ENCODE data around the gene CDK6.

The CDK6 gene

DNA sequence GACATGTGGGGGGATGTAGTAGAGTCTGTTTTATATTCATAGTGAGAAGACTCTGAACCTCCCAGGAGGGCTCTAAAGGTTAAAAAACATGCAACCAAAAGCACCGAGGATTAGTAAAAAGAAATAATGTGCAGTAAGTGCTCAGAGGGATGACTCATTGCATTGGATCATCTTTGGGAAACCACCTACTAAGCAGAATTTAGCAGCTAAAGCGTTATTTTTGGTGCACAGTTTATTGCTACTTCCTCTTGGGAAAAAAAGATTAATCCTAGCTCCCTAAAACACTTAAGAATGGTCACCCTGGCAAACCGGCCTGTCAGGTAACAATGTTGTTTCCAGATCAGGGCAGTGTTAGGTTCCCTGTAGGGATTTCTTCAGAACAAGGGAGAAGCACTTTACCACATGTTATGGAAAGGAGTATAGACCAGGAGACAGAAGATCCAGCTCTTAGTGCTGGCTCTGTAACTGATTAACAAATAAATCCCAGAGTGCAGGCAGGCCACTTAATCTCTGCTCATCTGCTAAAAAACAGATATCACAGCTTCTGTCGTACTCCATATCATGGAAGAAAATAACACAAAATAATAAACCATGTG, 201.4 kb downstream of the CDK6 start:
- no peak for DNase-seq

DNA sequence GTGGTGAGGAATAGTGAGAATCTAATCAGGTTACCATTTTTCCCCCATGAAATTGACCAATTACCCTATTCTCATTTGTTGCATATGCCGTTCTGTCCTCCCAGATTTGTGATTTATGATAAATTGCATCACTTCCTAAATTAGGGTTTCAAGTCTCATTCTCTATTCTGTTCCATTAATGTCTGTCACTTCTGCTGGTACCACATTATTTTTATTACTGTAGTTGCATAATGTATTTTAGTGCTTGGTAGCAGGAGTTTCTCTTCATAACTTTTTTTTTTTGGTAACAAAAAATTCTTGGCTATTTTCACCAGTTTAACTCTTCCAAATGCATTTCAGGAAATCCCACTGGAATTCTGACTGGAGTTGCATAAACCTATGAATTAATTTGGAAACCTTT, 202.2 kb downstream of the CDK6 start:
- DNase-seq = no peak

DNA sequence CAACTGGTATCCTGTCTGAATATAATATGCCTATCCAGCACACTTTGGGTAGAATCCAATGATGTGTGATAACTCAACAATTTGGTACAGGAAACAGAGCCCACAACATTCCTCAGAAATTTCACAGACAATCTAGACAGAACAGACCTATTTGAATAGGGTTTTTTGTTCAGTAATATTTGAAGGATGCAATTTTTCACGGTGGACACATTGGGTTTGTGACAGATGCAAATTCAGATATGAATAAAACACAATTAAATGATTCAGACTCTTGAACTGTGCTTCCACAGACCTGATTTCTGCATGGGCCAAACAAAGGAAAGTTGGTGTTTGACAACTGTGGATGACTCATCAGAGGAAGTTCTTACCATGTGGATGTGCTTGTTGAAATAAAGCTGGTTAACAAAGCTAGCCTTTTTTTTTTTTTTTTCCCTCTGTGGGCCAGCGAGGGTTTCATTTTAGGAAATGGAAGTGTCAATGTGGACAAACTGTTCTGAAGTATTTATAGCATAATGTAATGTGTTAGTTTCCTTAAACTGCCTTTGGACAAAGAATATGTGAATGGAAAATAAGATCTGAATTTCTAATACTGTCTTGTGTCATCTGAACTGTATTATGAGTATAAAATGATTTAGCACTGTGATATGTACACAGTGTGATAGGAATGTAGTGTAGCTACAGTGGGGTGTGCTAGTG, 203.0 kb downstream of the CDK6 start:
- no peak for DNase-seq

DNA sequence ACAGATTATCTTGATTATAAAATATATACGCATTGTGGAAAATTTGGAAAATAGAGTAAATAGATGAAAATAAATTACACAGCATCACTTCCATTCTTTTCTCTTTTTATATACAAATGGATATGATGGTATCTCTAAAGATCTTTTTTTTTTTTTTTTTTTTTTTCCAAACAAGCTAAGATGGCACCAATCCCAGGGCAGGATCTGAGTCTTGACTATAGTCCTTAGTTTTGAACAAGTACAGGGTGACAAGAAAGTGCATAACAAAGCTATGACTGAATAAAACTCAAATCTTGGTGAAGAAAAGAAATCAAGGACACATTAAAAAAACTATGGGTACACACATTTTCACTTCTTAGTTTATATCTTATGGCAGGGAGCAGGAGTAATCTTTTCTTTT, 203.6 kb downstream of the CDK6 start:
- no peak for DNase-seq

DNA sequence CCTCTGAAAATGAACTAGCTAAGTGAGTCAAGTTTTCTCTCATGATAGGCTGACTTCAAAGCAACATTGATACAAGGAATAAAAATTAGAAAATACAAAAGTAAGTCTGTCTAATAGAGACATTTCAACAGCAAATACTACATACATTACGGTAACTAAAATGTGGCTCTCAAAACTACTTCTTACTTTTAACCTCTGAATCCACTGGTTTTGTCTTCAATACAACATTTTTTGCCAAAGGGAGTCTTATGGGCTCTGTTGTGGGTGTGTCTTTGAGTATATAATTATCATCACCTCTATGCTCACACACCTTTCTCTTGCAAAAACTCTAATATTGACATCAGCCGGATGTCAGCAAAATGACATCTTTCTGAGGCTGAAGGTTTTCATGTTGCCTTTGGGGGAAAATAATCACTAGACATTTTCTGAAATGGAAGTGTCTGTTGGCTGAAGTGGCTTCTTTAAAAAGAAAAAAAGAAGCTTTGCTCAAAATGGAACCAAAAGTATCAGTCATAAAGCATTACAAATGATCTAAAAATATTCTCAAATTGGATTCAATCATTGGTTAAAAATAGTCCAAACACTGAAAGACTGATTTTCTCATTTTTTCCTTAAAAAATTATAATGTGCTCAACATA, 204.4 kb downstream of the CDK6 start:
- no peak for DNase-seq

DNA sequence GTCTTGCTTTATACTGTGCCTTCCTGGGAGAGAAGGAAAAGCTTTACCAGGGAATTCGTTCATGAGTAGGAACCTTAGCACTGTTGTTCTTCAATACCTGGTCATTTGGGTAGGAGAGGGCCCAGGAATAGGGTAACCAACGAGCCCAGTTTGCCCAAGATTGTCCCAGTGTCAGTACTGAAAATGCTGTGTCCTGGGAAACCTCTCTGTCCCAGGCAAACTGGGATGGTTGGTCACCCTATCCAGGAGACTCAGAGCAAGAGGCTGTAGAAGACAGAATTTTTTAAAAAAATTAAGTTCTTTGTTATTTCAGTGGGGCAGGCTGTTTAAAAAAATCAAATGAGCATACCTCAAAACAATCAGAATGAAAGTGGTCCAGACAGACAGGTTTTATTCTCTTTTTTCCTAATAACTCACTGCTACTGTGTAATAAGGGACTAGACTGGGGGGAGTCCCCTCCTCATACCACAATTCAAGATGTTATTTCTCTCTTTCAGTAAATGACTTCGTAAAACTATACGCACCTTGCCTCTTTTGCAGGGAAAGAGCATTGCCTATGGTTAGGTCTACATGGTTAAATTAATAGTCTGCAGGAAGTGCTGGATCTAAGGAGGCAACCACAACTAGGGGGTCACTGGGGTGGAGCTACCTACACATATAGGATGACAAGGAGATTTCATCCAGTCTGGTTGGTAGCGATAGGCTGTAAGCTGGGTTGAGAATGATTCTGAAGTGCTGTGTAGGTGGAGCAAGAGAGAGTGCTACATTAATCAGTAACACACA, 205.1 kb downstream of the CDK6 start:
- no peak for DNase-seq

DNA sequence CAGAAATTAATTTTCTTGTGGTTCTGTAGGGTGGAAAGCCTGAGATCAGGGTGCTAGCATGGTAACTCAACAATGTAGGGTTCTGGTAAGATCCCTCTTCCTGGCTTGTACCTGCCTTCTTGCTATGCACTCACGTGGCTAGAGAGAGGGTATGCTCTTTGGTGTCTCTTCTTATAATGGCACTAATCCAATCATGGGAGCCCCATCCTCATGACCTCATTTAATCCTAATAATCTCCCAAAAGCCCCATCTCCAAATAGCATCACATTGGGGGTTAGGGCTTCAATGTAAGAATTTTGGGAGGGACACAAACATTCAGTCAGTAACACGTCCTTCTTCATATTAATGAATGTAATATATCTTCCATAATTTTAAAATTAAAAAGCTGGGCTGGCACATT, 206.6 kb downstream of the CDK6 start:
- no peak for DNase-seq

DNA sequence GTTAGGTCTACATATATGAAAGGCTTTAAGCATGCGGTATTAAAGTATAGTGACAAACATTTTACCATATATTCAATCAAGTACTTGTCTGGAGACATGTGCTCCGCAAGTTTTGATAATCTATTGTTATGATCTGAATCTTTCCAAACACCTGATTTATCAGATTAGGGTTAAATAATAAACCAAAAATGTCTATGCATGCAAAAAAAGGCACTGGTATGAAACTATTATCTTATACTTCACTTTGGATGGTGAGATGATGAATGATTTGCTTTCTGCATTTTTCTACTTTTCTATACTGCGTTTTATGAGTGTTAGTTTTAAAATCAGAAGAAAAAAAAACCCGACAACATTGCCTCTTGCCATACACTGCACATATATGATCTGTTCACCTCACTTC, 208.4 kb downstream of the CDK6 start:
- no peak for DNase-seq

DNA sequence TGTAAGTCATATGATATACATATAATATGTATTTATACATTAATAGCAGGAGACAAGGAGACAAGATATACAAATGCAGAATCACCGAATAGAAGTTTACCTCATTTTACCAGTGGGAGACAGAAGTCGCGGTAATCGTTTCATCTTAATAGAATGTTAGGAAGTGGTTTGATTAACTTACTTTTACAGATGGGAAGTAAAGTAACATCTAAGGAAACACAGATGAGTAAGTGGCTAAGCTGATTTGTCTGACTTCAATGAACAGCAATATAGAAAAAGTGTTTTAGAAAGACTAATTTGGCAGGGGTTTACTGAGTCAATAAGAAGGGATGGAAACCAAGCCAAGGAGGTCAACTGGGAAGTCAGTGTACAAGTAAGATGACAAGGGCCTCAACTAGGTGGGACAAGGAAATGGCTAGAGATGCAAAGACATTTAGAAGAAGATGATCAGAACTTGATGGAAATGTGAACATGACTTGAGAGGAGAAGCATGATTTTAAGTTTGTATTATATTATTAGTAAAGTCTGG, 210.0 kb downstream of the CDK6 start:
- no peak for DNase-seq

DNA sequence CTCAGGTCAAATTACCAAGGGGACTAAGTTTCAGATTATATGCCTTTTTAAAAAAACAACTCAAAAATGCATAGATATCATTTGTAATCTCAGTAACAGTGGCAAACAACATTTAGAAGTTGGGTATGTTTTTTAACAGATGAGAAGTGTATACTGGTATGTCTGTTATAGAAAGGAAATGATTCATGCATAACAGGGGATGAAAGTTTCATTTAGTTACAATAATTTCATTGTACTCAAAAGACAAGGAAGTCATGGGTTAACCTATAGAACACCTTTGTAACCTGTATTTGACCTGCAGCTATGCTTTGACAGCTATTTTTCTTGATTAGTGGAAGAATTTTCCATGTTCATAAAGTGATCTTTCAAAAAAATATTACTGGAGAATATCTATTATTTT, 210.8 kb downstream of the CDK6 start:
- DNase-seq = no peak

DNA sequence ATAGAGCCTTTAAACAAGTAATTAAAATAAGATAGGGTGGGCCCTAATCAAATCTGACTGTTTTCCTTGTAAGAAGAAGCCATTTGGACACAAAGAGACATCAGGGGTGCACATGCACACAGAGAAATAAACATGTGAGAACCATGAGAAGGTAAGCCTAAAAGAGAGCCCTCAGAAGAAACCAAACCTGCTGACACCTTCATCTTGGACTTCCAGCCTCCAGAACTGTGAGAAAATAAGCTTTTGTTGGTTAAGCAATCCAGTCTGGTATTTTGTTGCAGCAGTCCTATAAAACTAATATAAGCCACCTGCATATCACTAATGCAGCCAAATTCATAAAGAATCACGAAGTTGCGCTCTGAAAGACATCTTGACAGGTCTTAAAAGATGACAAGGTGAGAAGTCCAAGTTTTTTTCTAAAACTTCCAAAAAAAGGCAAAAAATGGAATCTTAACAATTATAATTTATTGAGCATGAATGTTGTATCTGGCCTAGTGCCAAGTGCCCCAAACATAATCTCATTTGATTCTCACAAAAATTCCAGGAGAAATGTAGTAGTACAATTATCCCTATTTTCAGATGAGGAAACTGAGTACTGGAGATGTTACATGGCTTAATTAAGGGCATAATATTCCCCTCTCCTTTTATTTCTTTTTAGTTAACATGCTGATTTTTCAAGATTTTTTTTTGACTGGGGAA, 211.9 kb downstream of the CDK6 start:
- no peak for DNase-seq

DNA sequence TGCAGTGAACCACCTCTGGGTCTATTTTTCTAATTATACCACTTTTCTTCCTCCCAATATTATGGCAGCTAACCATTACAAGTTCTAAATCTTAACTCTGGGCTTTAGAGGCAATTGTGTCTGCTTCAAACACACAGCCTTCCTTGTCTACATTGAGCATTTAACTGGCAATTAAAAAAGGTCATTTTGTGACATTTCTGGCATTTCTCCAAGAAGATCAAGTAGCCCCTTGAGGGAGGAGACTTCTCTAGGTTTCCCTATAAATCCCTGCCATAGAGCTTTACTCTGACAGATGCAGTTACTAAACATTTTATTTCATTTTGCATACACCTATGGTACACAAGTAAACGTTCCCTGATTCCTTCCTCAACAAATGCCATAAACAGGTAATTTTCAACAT, 212.8 kb downstream of the CDK6 start:
- no peak for DNase-seq

DNA sequence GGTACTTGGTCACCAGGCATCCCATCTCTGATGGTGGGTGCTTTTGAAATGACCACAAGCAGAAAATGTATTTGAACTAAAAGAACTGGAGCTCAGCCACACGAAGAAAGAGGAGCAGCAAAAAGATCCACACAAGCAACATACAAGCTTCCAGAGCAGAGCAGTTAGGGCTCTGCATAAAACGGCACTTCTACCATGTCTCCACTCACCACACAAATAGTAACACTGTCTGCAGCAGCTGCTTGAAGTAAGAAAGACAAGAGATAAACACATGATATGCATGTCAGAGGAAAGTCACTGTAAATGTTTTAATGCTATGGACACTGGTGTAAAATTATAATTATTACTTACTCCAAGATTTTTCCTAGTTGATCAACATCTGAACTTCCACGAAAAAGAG, 213.7 kb downstream of the CDK6 start:
- no peak for DNase-seq

DNA sequence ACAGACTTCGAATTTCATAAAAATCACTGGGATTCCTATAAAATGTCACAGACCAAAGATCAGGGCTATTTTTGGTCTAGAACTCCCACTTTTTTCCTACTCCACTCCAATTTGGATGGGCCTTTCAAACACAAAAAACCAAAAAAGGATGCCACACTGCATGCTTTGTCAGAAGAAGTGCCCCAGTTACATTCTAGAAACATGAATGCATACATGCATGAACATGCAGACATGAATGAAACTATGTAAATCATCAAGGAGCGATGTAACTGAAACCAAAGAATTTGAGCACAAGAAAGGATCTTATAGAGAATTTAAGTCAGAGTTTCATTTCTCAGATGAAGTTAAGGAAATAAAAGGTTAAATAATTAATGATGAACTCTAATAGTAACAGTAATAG, 214.3 kb downstream of the CDK6 start:
- no peak for DNase-seq

DNA sequence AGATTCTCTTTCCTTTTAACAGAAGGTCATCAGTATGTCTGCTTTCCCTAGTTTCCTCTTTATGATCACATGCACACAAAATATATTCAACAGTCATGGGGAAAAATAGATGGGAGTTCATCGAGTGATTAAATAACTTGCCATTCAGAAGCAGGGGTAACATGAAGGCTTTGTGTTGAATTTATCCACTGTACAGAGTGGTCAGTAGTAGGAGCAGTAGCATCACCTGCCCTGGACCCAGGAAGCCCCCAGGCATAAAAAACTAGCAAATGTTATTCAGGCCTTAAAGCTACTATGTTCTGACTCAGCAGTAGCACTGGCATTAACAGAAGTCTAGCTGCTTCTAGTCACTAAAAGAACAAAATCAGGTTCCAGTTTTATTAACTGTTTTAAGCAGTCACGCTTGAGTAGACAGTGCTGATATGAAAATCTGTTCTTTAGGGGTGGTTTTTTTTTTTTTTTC, 214.8 kb downstream of the CDK6 start:
- DNase-seq = no peak

DNA sequence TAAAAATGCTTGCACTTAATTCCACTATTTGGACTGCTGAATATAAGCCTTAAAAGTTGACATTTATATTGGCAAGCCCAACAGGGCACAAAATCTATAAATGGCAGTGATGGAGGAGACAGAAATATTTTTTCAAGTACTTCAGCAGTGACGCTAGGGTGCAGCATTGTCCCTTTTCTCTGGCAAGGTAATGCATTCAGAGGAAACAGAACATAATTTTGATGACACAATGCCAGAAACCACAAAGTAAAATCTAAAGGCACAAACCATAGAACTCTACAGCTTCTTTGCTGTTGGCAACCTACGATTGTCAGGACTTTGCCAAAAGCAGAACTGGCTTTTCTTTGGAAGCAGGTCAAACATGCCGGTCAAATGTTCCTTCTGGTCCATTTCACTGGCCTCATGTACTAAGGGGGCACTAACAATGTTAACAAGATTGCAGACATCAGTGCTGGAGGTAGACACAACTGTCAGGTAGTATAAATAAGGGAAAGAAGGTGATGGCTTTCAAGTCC, 215.3 kb downstream of the CDK6 start:
- DNase-seq = peak; percentile 77

DNA sequence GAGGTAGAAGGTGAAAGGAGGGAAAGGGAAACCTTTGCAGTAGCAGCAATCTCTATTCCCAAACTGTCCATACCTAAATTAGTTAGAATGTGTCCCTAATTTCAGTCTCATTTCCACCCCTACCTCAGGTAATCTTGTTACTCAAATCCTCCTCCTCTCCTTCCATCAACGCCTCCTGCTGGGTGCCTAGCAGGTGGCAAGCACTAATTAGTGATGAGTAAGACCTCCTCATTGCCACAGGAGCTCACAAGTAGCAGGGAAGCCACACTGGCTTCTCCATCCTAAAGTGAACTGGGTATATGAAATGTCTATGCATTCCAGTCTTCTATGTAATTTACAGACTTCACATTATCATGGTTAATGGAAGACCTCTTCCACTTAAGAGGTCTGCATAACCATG, 220.5 kb downstream of the CDK6 start:
- no peak for DNase-seq

DNA sequence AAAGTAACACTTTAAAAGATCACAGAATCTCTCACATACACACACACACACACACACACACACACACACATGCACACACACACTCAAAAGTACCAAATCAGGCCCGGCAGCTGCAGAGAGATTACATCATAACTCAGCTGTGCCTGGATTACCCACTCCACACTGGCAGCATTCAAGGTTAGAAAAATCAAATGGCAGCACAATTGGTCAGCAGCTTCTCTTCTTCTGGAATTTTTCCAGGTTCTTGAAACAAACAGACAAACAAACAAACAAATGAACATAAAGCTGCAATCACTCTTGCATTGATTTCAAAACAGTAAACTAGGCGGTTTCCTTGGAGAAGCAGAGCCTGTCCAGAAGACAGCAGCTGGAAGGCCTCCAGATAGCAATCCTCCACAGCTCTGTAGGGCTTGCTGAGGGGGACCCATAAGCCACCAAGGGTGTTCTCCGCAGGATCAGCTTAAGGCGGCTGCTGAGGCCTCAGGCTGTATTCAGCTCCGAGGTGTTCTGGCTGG, 221.7 kb downstream of the CDK6 start:
- no peak for DNase-seq

DNA sequence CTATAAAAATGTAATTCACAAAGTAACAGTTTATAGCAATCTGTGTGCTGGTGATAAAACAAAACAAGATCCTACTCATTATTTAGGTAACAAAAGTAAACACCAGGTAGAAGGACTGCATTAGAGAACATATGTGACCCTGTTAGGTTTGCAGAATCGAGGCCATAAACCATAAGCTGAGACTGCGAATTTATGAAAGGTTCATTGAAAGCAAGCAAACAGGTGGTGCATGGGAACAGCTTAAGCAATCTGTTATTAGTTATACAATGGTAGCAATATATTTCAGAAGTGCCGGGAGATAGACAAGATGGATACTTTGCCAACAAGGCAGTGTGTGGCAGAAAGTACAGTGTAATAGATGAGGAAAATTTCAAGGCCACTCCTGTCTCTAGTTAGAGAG, 222.7 kb downstream of the CDK6 start:
- no peak for DNase-seq

DNA sequence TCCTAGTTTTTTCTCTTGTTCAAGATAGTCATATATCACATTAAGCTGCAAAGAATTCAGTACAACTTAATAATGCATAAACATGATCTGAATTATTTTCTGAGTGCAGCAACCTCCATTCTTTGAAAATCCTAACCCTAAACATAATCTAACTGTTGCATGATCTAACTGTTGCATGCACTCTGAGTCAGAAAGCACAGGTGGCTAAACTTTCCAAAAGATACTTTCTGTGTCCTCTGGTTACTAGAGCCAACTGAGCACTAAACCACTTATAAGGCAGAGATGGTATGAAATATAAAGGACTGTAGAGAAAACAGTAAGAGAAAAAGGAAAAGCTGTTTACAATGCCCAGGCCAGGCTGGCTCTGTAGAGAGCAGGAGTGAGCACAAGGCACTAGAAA, 223.2 kb downstream of the CDK6 start:
- no peak for DNase-seq

DNA sequence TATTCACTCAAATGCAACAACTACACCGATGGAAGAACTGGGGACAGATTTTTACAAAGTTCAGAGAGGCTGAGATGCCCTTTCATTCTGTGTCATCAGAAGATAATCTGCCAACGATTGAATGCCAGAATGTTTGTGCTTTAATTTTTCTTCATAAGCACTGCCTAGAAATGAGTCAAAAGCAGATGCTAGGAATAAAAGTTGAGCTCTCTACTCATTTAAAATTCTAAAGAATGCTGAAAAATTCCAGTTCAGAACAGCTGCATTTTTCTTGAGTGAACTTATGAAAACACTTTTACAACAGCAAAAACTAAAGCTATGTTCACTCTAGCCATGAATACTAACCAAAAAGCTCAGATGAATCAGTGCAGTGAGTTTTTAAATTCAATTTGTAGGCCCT, 223.9 kb downstream of the CDK6 start:
- DNase-seq = no peak

DNA sequence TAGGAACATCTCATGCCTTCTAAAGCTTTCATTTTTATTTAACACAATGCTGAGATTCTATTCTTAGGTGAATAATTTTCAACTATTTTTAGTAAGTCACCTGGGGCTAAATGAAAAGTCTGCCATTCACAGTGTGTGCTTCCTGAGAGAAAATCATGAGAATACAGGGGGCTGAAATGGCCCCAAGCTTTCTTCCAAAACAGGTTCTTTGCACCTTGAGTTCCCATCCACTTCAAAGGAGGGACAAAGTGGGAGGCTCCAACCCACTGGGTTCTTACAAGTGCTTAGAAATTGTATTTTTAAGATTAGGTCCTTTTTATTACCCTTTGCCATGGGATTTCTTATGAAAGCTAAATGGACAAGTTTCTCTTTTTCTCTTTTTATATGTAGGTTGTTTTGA, 224.6 kb downstream of the CDK6 start:
- DNase-seq = no peak

Measured in activated CD4-positive, alpha-beta T cell treated with anti-CD3 and anti-CD28 coated beads, Interleukin-2, amount 50 U/mL, for 1 hour (primary cell).